HuH-7 (cell line): ENCODE measurements around the gene PPP6R1.
"Not testable (repeated sequence)": the region's sequence is repeated elsewhere in the genome, so short reads cannot be mapped to it uniquely, and the experiment has no call there.

ENCODE experiments used
- DNase-seq: peaks from one replicate; pipeline ENCODE4 v3.0.0; 2011; ENCODE audit warnings: low spot score

The PPP6R1 gene

GRCh38 chr19:55224679-55225414 lies 34.0 kb downstream of the PPP6R1 start:
- DNase-seq: not testable (repeated sequence)

DNA sequence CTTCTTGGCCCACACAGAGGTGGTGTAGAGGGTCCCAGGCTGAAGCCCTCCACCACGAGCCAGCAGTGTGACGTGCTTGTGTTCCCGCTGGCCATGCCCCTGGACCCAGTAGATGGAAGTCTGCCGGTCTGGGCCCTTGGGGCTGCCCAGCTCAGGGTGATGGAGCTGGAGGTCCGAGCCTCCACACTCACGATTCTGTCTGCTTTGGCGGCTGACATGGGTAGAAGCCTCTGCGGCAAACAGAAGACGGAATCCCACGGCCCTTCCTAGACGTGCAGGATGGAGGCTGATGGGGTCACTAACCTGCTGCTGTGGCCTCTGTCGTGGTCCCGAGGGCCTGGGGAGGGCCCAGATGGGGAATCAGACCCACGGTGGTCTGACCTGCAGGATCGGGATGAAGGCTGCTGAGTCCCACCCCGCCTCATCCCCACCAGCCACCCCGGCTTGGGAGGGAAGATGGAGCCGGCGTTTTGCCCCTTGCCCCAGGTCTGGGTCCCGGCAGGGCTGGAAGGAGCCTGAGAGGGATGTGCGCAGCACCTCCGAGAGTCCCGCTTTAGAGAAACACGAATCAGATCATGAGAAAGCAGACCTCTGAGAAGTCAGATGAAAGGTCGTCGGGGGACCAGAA lies 34.7 kb downstream of the PPP6R1 start:
- DNase-seq: no peak

DNA sequence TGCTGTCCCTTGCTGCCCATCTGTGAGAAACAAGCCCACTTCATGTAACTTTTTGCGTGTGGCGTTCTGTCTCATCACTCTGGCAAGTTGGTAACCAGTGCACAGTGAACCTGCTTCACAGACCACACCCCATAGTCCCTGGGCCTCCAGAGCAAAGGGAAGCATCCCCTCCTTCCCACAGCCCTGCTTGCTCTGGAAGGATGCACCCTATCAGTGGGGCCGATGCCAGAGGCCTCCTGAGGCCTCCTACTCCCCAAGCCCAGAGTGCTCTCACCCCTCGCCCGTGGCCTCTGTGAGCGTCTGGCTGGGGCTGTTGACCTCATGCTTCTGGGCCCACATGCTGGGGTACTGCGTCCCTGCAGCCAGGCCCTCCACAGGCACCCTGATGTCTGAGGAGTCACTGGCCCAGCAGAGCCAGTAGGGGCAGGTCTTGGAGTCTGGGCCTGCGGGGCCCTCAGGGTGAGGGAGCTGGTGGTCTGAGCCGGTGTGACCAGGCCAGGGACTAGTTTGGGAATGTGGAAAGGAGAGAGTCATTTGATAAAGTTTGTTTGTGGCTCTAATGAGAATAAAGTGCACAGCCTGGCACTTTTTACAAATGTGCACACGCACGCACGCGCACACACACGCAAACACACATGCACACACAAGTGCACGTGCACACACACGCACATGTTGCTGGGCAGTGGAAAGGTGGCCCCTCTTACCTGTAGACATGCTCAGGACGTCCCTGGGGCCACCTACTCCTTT lies 35.4 kb downstream of the PPP6R1 start:
- DNase-seq: no peak

DNA sequence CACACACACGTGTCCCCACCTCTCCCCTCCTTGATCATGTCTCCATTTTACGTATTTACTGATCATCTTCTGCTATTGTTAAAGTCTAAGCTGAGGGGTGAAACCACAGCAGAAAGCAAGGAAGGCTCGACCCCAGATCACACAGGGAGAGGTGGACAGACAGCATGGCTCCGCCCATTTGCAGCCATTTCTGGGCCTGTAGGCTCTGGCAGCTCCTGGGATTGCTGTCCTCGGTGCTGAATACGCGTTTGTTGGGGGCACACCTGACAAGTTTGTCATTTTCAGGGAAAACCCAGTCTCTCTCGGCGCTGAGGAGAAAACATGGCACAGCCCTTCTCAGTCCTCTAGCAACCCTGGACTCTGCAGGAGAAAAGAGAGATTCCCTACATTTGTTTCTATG lies 38.3 kb downstream of the PPP6R1 start:
- no peak for DNase-seq

- DNase-seq: peak; percentile 94
Observed at GRCh38 chr19:55216461-55217198, 42.2 kb downstream of the PPP6R1 start.

DNA sequence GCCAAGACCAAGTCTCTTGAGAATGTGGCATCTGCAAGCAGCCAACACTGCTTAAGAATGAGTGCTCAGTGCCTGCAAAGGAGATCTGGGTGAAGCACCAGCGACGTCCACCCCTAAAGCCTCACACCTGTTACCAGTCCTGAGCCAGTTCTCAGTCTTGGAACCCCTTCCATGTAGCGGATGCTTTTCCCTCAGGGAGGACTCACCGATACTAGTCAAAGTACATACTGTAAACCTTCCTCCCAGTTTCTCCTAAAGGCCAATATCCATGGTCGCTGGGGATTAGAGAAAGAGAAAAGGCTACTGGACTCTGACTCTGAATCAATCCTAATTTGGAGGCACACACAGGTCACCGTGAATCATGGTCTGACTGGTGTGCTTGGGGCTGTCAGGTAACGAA lies 45.3 kb downstream of the PPP6R1 start:
- DNase-seq: no peak

DNA sequence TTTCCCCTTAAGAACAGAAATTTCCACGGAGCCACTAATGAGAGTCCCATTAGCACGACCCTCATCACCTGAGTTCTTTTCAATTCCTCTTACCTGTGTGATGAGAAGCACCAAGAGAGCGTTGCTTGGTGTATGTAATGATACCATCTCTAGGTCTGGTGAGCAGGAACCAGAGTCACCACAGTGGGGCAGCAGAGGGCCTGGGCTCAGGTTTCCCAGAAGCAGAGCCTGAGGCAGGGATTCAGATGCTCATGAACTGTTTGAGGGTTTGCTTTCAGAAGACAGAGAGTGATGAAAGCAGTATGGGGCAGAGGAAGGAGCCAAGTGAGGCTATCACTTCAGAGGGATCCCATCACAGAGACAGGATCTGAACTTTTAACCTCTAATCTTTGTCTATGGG lies 46.4 kb downstream of the PPP6R1 start:
- peak; percentile 66 for DNase-seq

DNA sequence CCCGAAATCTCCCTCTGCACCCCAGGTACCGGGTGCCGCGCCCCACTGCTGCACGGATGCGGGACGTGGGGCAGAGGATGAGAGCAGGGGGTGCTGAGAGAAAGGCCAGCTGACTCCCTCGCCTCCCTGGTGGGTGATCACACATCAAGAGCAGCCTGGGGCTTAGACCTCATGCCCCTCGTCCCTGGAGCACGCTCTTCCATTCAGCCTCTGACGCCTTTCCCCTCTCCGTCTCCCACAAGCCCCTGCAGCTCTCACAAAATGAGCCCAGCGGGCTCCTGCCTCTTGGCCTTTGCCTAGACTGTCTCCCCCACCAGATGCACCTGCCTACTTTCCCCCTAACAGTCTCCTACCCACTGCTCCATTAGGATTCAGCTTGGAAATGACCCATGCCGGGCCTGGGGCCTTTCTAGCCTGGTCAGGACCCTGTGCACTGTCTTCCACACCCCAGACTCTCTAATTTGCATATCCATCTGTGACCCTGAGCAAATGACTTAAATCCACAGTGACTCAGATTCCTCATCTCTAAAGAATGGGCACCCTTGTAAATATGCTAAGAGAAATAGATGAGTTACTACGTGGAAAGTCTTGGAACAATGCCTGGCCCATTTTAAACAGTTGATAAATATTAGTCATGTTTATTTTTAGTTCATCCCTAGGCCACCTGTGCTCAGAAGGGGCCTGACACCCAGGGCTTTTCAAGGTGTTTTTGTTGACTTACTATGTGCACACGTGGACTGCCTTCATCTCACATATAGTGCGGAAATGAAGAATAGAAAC lies 48.9 kb downstream of the PPP6R1 start:
- no peak for DNase-seq

DNA sequence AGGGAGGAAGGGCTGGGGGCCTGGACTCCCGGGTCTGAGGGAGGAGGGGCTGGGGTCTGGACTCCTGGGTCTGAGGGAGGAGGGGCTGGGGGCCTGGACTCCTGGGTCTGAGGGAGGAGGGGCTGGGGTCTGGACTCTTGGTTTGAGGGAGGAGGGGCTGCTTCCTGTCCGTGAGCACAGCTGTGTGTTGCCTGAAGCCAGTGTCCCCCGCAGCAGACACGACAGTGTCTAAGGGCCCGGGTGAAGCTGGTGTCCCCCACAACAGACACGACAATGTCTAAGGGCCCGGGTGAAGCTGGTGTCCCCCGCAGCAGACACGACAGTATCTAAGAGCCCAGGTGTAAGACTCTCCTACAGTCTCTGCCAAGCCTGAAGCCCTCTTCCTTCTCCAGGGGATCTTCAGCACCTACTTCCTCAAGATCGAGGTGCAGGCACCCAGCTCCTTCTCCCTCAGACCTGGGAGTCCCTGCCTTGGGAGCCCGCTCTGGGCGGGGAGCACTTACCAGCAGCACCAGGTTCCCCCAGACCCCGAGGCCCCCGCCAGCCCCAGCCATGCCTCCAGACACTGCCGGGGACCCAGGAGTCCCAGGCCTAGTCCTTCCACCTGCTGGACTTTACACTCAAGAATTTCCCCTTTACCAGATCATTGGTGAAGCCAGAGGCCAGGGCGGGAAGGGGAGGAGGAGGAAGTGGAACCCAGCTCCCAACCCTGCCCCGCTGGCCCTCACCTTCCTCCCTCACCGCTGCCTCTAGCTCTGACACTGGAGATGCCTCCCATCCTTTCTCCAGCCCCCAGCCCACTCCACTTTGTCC lies 49.7 kb downstream of the PPP6R1 start, which contains the start of gene PTPRH:
PTPRH (minus strand) TSS at position 622 of the 813 bp plus-strand sequence; CDS start at position 554, 68 bp downstream.
- DNase-seq: no peak

DNA sequence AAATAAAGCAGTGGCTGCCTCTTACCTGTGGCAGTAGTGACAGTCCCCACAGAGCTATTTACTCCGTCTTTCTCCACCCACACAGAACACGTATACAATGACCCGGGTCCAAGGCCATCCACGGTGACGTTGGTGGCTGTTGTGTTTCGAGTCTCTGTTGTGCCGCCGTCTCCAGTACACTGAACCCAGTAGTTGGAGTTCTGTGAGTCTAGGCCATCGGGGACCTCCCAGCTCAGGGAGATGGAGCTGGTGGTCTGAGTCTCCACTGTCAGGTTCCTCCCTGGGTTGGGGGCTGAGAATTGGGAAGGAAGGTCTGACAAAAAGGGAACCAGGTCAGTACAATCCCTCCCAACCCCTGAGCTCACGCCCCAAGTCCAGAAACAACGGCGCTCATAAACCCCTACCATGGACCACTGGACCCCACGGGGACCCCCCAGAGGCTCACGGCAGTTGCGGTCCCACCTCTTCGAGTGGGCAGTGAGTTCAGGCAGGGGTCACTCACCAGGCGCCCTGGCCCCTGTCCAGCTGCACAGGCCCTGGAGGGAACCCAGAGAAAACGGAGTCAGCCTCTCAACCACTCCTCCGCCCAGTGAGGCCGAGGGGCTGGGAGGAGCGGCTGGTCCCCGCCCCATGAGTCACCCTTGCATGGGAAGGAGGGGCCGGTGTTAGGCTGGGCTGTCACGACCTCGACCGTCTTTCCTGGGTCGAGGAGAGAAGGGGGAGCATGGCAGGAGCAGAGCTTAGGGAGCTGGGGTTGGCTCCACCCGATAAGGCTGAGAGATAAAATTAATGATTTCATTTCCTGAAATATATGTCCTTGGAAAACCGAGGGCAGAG lies 51.9 kb downstream of the PPP6R1 start:
- peak; percentile 94 for DNase-seq

DNA sequence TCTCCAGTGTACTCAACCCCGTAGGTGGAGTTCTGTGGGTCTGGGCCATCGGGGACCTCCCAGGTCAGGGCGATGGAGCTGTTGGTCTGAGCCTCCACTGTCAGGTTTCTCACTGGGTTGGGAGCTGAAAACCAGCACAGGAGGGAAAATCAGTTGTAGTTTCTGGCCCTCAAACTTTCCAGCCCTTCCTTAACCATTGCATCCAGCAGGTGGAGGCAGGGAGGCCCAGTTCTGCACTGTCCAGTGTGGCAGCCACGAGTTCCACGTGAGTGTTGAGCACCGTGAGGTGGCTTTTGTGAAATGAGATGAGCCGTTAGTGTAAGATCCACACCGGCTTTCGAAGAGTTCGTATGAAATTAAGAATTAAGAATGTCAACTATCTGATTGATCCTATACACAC lies 56.6 kb downstream of the PPP6R1 start:
- DNase-seq: not testable (repeated sequence)

DNA sequence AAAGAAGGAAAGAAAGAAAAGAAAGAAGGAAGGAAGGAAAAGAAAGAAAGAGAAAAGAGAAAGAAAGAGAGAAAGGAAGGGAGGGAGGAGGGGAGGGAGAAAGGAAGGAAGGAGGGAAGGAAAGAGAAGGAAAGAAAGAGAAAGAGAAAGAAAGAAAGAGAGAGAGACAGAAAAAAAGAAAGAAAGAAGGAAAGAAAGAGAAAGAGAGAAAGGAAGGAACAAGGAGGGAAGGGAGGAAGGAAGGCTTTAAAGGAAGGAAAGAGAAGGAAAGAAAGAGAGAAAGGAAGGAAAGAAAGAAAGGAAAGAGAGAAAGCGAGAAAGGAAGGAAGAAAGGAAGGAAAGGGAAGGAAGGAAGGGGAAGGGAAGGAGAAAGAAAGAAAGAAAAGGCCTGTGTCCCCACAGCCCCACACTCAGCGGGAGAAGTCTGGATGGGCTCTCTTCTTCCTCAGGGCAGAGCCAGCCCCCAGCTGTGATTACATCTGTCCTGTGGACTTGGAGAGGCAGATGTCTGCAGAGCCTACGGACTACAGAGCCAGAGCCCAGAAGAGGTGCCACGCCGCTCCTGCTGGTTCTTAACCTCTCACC lies 59.1 kb downstream of the PPP6R1 start:
- DNase-seq: no peak

DNA sequence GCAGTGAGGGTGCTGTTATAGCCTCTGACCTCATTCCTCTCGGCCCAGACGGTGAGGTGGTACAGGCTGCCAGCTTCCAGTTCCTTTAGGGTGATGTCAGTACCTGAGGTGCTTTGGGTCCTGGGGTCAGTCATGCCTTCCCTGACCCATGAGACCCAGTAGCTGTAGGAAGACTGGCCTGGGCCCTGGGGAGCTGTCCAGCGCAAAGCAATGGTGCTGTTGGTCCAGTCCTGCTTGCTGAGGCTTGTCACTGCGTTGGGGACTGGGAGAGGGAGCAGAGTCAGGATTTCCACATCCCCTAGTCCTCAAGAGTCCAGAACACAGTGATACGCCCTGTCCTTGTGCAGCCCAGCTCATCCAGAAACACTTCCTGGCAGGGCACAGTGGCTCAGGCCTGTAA lies 60.2 kb downstream of the PPP6R1 start:
- DNase-seq: no peak

DNA sequence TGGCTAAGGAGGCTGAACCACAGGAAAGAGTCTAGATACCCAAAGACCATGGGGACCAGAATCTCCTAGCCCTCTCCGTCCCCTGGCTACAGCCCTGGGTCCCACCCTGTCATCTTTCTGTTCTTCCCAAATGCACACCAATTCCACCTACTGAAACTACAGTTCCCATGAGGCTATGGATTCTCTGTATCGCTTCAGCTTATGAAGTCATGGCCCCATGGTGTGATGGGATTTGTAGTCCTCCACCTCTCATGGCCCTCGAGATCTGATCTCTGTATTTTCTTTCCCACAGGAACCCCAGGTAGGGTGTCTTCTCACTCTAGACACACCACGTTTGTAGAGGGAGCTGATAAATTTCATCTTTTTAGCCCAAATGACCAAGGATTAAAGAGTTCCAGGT lies 61.3 kb downstream of the PPP6R1 start:
- DNase-seq: no peak

- DNase-seq: no peak
Observed at GRCh38 chr19:55196803-55197202, 62.0 kb downstream of the PPP6R1 start.

DNA sequence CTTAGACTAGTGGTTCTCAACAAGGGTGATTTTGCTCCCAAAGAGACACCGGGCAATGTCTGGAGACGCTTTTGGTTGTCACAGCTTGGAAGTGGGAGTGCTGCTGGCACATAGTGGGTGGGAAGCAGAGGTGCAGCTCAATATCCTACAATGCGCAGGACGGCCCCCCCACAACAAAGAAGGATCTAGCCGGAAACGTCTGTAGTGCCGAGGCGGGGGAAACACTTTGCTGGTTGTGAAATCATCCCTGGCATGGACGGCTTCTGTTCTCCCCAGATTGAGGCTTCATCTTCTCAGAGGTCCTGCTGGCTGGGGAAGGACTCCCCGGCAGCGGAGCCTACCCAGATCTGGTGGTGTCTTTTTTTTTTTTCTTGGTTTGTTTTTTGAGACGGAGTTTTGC lies 65.3 kb downstream of the PPP6R1 start:
- DNase-seq: no peak

DNA sequence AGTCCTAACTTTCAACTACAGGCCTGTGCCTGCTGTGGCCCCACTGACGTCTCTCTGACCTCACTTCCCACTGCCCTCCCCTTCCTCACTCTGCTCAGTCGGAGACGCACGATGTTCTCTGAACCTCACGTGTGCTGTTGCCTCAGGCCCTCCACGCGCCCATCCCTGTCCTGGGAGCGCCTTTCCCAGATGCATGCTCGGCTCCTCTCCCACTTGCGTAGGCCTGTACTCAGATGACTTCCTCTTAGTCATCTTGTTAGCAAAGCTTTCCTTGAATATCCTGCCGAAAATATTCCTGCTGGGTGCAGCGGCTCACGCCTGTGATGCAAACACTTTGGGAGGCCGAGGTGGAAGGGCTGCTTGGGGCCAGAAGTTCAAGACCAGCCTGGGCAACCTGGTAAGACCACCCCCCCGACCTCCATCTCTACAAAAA lies 69.4 kb downstream of the PPP6R1 start:
- no peak for DNase-seq

DNA sequence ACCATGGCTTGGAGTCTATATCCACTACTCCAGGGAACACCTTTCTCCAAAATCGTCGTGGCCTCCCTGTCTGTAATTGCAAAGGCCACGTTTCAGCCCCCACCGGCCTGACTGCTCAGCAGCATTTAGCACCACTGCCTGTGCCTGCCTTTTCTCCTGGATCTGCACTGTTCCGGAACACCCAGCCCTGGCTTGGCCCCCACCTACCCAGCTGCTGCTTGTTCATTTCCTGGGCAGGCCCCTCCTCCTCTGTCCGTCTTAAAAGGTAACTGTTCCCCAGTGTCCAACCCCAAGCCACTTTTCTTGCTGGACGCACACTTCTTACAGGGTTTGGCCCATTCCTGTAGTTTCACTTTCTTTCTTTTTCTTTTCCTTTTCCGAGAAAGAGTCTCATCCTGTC lies 70.2 kb downstream of the PPP6R1 start:
- no peak for DNase-seq

DNA sequence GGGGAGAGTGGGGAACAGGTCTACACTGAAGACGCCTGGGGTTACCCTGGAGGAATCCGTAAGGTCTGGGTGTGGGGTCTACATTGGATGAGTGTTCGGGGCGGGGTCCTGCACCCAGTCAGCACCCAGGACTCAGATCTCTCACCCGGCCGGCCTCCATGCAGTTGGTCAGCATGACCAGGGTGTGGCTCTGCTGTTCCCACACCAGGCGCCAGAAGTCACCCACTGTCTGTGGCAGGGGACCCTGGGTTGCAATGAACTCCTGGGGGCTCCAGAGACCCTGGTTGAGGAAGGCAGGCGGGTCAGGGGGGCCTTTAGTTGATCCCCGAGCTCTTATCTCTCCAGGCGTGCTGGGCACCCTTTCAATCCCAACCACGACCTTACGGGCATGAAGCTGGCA lies 72.7 kb downstream of the PPP6R1 start:
- no peak for DNase-seq
